K562 (cell line): ENCODE results near the gene SCLT1. TPM values are rescaled to one million over a fixed set of nuclear protein-coding genes. Genes with fewer than 3 reads are reported as not detected.

Experiments used
- ATAC-seq: fragments of 200-7000 bp; cut with Tn5 transposase; 3 replicates; pipeline ENCODE4 v1.9.1; 2020; ENCODE audit warnings: moderate library complexity
- BruUV-seq: library from RNA; stranded (reverse); fragments of 400-500 nt; replicated peaks from 2 replicates; lab custom pipeline; 2021; lab: Mats Ljungman, UMichigan
- CTCF ChIA-PET: fragments of 300-600 bp; formaldehyde crosslinking; extraction: SDS; loops from one replicate; lab custom pipeline; 2021; ENCODE audit warnings: low intra/inter-chr PET ratio; lab: Yijun Ruan, JAX
- POLR2A ChIA-PET: fragments of 300-600, 350-650 bp; sonication (Branson Sonifier 250); formaldehyde crosslinking; extraction: SDS; loops from one replicate; lab custom pipeline; 2021; ENCODE audit warnings: antibody characterized with exemption, inconsistent platforms; lab: Yijun Ruan, JAX
- DNase-seq, 4 experiments: peaks; one replicate each; pipeline versions ENCODE4 v3.0.0 to v3.0.0-alpha.2; 2011 to 2018; ENCODE audit warnings: low spot score in 3 of 4, mixed read lengths in 3 of 4; ENCODE audit errors: extremely low read depth in 1 of 4
- FAIRE-seq: peaks from 2 replicates; lab custom pipeline; 2011; peaks lifted over from hg19 to GRCh38; lab: Jason Lieb, UNC
- H2AFZ ChIP-seq: 2 replicates; pipeline ENCODE4 v1.6.0; 2011; ENCODE audit warnings: low read depth, low read length, control low read depth, inconsistent platforms
- H3K27ac ChIP-seq: fragments of 200-600 bp; 3 replicates; pipeline ENCODE4 v1.8.0; 2011; ENCODE audit warnings: low read depth, mild to moderate bottlenecking, control low read depth, inconsistent platforms, low read length, moderate library complexity, mixed read lengths; ENCODE audit errors: extremely low read depth
- H3K27me3 ChIP-seq, 2 experiments: fragments of 300-600 bp in 1 of 2; 2 replicates in 1 of 2; 3 replicates in 1 of 2; pipeline versions ENCODE4 v1.6.0 to v1.8.0; 2011; ENCODE audit warnings: inconsistent platforms in 2 of 2, low read length in 2 of 2, mild to moderate bottlenecking in 1 of 2, mixed read lengths in 1 of 2, moderate library complexity in 1 of 2; ENCODE audit not compliant: control insufficient read depth in 2 of 2, insufficient read depth in 2 of 2
- H3K36me3 ChIP-seq: fragments of 300-600 bp; 3 replicates; pipeline ENCODE4 v1.8.0; 2011; ENCODE audit warnings: mild to moderate bottlenecking, low read length, inconsistent platforms; ENCODE audit not compliant: control insufficient read depth, insufficient read depth
- H3K4me1 ChIP-seq, 2 experiments: fragments of 200-600 bp in 1 of 2; replicated peaks in 1 of 2; 2 replicates in 1 of 2; 3 replicates in 1 of 2; pipeline versions ENCODE4 v1.5.1 to v1.8.0; 2011; ENCODE audit warnings: inconsistent platforms in 2 of 2, low read length in 2 of 2, mild to moderate bottlenecking in 1 of 2, mixed read lengths in 1 of 2, moderate library complexity in 1 of 2; ENCODE audit not compliant: control insufficient read depth in 2 of 2, insufficient read depth in 2 of 2
- H3K4me2 ChIP-seq: 2 replicates; pipeline ENCODE4 v1.6.1; 2011; ENCODE audit warnings: low read length, control low read depth, inconsistent platforms, mixed read lengths; ENCODE audit not compliant: insufficient read depth
- H3K4me3 ChIP-seq: fragments of 200-600 bp; sonication (generic), shearing (Covaris generic); 2 replicates; pipeline ENCODE4 v1.5.1; 2016; ENCODE audit warnings: control low read depth, inconsistent platforms
- H3K79me2 ChIP-seq: fragments of 200-600 bp; 3 replicates; pipeline ENCODE4 v1.8.0; 2011; ENCODE audit warnings: low read length, inconsistent platforms; ENCODE audit not compliant: control insufficient read depth, insufficient read depth
- H3K9ac ChIP-seq, 2 experiments: 2 replicates each; pipeline versions ENCODE4 v1.6.0 to v1.6.1; 2011; ENCODE audit warnings: low read depth in 2 of 2, low read length in 2 of 2, control low read depth in 1 of 2, inconsistent platforms in 1 of 2, mild to moderate bottlenecking in 1 of 2, mixed read lengths in 1 of 2; ENCODE audit not compliant: insufficient read depth in 1 of 2
- H3K9me1 ChIP-seq: one replicate; pipeline ENCODE4 v1.6.0; 2011; ENCODE audit warnings: inconsistent platforms, mild to moderate bottlenecking, low read length, moderate library complexity; ENCODE audit not compliant: control insufficient read depth, insufficient read depth
- H3K9me3 ChIP-seq: replicated peaks from 2 replicates; pipeline ENCODE4 v1.5.1; 2011; ENCODE audit warnings: low read depth, low read length, inconsistent platforms; ENCODE audit not compliant: control insufficient read depth, insufficient read depth
- H4K20me1 ChIP-seq: replicated peaks from 2 replicates; pipeline ENCODE4 v1.6.1; 2011; ENCODE audit warnings: low read length, inconsistent platforms, mixed read lengths; ENCODE audit not compliant: control insufficient read depth, insufficient read depth
- HNRNPUL1 ChIP-seq: fragments of 200-400 bp; formaldehyde crosslinking; IDR thresholded peaks from 2 replicates; pipeline ENCODE4 v1.6.1; 2017; ENCODE audit warnings: low read length
- RBBP5 ChIP-seq: fragments of 200-600 bp; sonication (generic); IDR thresholded peaks from 2 replicates; pipeline ENCODE4 v1.6.1; 2012; ENCODE audit warnings: borderline replicate concordance, mild to moderate bottlenecking, low read length, control low read depth, inconsistent platforms; ENCODE audit not compliant: insufficient read depth, poor library complexity, severe bottlenecking
- SMC3 ChIP-seq: conservative IDR thresholded peaks from 2 replicates; pipeline ENCODE4 v1.6.1; 2011; ENCODE audit warnings: low read depth, low read length, improper control_type of control experiment; ENCODE audit not compliant: insufficient read depth
- ZNF232 ChIP-seq: sonication (generic); formaldehyde crosslinking; IDR thresholded peaks from 2 replicates; pipeline ENCODE4 v1.8.0; 2022; ENCODE audit warnings: mild to moderate bottlenecking, missing genetic modification reagents
- ZNF354B ChIP-seq: fragments of 250-450 bp; sonication (Bioruptor Pico); IDR thresholded peaks from 2 replicates; pipeline ENCODE4 v1.4.0; 2020
- ZNF707 ChIP-seq: fragments of 250-450 bp; sonication (Bioruptor Pico); conservative IDR thresholded peaks from 2 replicates; pipeline ENCODE4 v1.8.0; 2022; ENCODE audit warnings: inconsistent platforms, mild to moderate bottlenecking, moderate library complexity
- WGBS: fragments of 100-300 bp; shearing (Covaris generic); methylation state at CpG from one replicate; pipeline ENCODE4 v1.1.6; 2016; ENCODE audit warnings: low coverage, mixed read lengths; ENCODE audit not compliant: insufficient coverage; ENCODE audit errors: missing lambda C conversion rate; 5-methylcytosine and 5-hydroxymethylcytosine counted together
- in situ Hi-C: fragments of 300-500 bp; cut with MboI; formaldehyde crosslinking; loops from 4 replicates; pipeline ENCODE4 v1.15.0; 2018; ENCODE audit warnings: inconsistent platforms, mixed read lengths
- intact Hi-C: fragments of 100-400 bp; cut with micrococcal nuclease; formaldehyde crosslinking; loops from 2 replicates; pipeline ENCODE4 v1.14.2; 2022
- polyA plus RNA-seq, 8 experiments: library from polyadenylated mRNA; depleted of rRNA in 4 of 8; stranded (reverse) in 5 of 8; unstranded in 3 of 8; fragments of >200 nt; fragmentation: Nextera tagmentation in 2 of 8; fragmentation: Illumina TruSeq in 1 of 8; extraction: Ambion mirVana in 2 of 8; extraction: Trizol in 1 of 8; gene quantifications; 2 replicates each; pipeline versions ENCODE4 v1.2.1 to v1.2.3, GENCODE V29; 2011 to 2014; ENCODE audit warnings: inconsistent platforms in 1 of 8, missing spikeins in 1 of 8
- total RNA-seq, 7 experiments: library from RNA; depleted of rRNA in 6 of 7; stranded (reverse); fragments of >200 nt in 6 of 7; fragmentation: Illumina TruSeq in 2 of 7; extraction: Trizol in 2 of 7; gene quantifications; 2 replicates each; pipeline versions ENCODE4 v1.2.1 to v1.2.3, GENCODE V29; 2011 to 2021; ENCODE audit warnings: low replicate concordance in 1 of 7
- TF ChIP-seq, protein P1 (sequence below): fragments of 250-450 bp; sonication (Bioruptor Pico); IDR thresholded peaks from 2 replicates; pipeline ENCODE4 v1.8.0; 2021; ENCODE audit warnings: borderline replicate concordance, mild to moderate bottlenecking, moderate library complexity; ENCODE audit not compliant: poor library complexity, severe bottlenecking
- TF ChIP-seq, protein P2 (sequence below): fragments of 250-450 bp; sonication (Bioruptor Pico); IDR thresholded peaks from 2 replicates; pipeline ENCODE4 v1.5.0; 2021; ENCODE audit warnings: mild to moderate bottlenecking, borderline replicate concordance

SCLT1 gene
- total and polyA plus RNA-seq, 9 of the 15 experiments (the other 6 are each of a cell fraction or from before 2014, with no cell fraction given): 8.0 to 31.9 (median 24.2) TPM

DNA sequence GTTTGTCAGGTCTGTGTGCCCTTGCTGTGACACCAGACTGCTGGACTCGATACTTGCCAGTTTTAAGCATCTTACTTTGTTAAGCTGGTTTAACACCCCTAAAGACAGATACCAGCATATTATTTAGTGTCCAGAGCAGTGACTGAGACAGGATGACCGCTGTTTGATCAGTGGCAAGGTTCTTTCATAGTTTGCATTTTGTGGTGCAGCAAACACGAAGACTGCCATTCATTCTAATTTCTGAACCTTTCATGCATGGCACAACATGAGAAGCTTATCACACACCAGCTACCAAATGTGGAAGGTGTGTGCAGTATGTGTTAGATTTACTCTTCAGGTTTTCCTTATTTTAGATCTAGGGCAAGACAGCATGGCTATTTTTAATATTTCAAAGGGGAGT is 255.7 kb downstream of the SCLT1 start:
- ChIA-PET POLR2A (no interaction called here), CTCF (no interaction called here)
- ATAC-seq: no peak
- TF ChIP-seq ZNF707 (CRISPR knock-in tag) (no peak), RBBP5 (no peak), ZNF354B (no peak)
- TF ChIP-seq, protein P1, sequence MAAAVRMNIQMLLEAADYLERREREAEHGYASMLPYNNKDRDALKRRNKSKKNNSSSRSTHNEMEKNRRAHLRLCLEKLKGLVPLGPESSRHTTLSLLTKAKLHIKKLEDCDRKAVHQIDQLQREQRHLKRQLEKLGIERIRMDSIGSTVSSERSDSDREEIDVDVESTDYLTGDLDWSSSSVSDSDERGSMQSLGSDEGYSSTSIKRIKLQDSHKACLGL (CRISPR knock-in tag): no peak
- Histone ChIP-seq H3K27me3 (no peaks in the 10 kb centered on the region), H3K4me1 (no peaks in the 10 kb centered on the region; a peak in 3 of 5 replicates), H4K20me1 (peaks cover 19% of the 10 kb centered on the region; the same call in 1 of the 2 replicates), H3K9me1 (no peaks in the 10 kb centered on the region), H3K4me2 (no peak overlapping the region), H3K9ac (no peak overlapping the region), H2AFZ (no peak overlapping the region), H3K9me3 (no peaks in the 10 kb centered on the region), H3K4me3 (no peak overlapping the region), H3K27ac (no peak overlapping the region), H3K36me3 (peaks cover 76% of the 10 kb centered on the region), H3K79me2 (peaks cover 81% of the 10 kb centered on the region)
- 95% methylated on average over 3 of the region's 3 CpGs for WGBS
- no TSS peak for BruUV-seq
- DNase-seq: no peak
- intact Hi-C loops (no loop called here), in situ Hi-C loops (no loop called here)
- no peak for FAIRE-seq

DNA sequence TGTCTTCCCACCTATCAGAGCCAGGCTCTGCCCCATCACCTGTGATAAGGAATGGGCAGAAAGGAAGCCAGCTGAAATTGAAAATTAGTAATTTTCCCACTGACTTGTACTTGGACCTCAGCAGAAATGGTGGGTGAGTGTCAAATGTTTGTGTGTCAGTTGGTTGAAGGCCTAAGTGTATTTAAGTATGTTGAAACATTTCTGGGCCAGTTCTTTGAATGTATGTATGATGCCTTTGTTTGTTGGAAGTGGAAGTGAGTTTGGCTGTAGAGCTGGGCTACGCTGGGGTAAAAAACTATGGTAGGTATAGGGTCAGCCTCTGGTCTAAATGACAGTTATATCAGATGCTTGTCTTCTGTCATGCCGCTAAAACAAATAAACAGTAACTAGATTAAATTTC is 256.1 kb downstream of the SCLT1 start:
- ATAC-seq (no peak), FAIRE-seq (no peak), DNase-seq (no peak)
- no peaks in the 10 kb centered on the region for H3K27me3 ChIP-seq
- WGBS: 92% methylated on average over 2 of the region's 2 CpGs
- BruUV-seq: no TSS peak
- H3K4me3 ChIP-seq: no peak overlapping the region
- ChIA-PET CTCF (no interaction called here), POLR2A (no interaction called here)
- H3K36me3 ChIP-seq: peaks cover 77% of the 10 kb centered on the region
- H2AFZ ChIP-seq: no peak overlapping the region
- H4K20me1 ChIP-seq: peaks cover 19% of the 10 kb centered on the region; the same call in 1 of the 2 replicates
- no peaks in the 10 kb centered on the region for H3K9me3 ChIP-seq
- in situ Hi-C loops (no loop called here), intact Hi-C loops (no loop called here)
- H3K27ac ChIP-seq: no peak overlapping the region
- no peak overlapping the region for H3K9ac ChIP-seq
- H3K4me1 ChIP-seq: no peaks in the 10 kb centered on the region; a peak in 3 of 5 replicates
- H3K9me1 ChIP-seq: no peaks in the 10 kb centered on the region
- no peak overlapping the region for H3K4me2 ChIP-seq
- peaks cover 83% of the 10 kb centered on the region for H3K79me2 ChIP-seq
- TF ChIP-seq ZNF232 (CRISPR knock-in tag) (no peak), SMC3 (no peak), HNRNPUL1 (no peak)
- TF ChIP-seq, protein P2, sequence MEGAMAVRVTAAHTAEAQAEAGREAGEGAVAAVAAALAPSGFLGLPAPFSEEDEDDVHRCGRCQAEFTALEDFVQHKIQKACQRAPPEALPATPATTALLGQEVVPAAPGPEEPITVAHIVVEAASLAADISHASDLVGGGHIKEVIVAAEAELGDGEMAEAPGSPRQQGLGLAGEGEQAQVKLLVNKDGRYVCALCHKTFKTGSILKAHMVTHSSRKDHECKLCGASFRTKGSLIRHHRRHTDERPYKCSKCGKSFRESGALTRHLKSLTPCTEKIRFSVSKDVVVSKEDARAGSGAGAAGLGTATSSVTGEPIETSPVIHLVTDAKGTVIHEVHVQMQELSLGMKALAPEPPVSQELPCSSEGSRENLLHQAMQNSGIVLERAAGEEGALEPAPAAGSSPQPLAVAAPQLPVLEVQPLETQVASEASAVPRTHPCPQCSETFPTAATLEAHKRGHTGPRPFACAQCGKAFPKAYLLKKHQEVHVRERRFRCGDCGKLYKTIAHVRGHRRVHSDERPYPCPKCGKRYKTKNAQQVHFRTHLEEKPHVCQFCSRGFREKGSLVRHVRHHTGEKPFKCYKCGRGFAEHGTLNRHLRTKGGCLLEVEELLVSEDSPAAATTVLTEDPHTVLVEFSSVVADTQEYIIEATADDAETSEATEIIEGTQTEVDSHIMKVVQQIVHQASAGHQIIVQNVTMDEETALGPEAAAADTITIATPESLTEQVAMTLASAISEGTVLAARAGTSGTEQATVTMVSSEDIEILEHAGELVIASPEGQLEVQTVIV (CRISPR knock-in tag): no peak
